SK-N-SH (cell line): ENCODE data around the gene TBXAS1.

Source experiments
- CTCF ChIP-seq: fragments of 200-600 bp; sonication (generic); IDR thresholded peaks from 2 replicates; pipeline ENCODE4 v1.6.1; 2017; ENCODE audit warnings: antibody characterized with exemption, mild to moderate bottlenecking, moderate library complexity
- EP300 ChIP-seq, 2 experiments: IDR thresholded peaks; 2 replicates each; pipeline versions ENCODE4 v1.4.0 to v1.6.1; 2012; ENCODE audit warnings: borderline replicate concordance in 1 of 2, low read depth in 1 of 2, low read length in 1 of 2
- EZH2phosphoT487 ChIP-seq: fragments of 200-600 bp; sonication (generic); IDR thresholded peaks from 2 replicates; pipeline ENCODE4 v1.6.1; 2017; ENCODE audit warnings: low read depth, mixed run types, mild to moderate bottlenecking, antibody characterized with exemption, moderate library complexity, borderline replicate concordance
- FOXM1 ChIP-seq: IDR thresholded peaks from 2 replicates; pipeline ENCODE4 v1.4.0; 2012; ENCODE audit warnings: low read depth, mild to moderate bottlenecking
- GABPA ChIP-seq: IDR thresholded peaks from 2 replicates; pipeline ENCODE4 v1.4.0; 2012; ENCODE audit warnings: low read depth, mild to moderate bottlenecking
- MXI1 ChIP-seq: IDR thresholded peaks from 2 replicates; pipeline ENCODE4 v1.6.1; 2012; ENCODE audit warnings: mild to moderate bottlenecking, low read depth, low read length, improper control_type of control experiment
- TAF1 ChIP-seq: IDR thresholded peaks from 2 replicates; pipeline ENCODE4 v1.6.1; 2012; ENCODE audit warnings: low read depth, mild to moderate bottlenecking, low read length, moderate library complexity, borderline replicate concordance
- USF2 ChIP-seq: fragments of 150-350 bp; IDR thresholded peaks from 2 replicates; pipeline ENCODE4 v1.6.1; 2017; ENCODE audit warnings: antibody characterized with exemption, low read length, low read depth, borderline replicate concordance
- YY1 ChIP-seq: IDR thresholded peaks from 2 replicates; pipeline ENCODE4 v1.4.0; 2012; ENCODE audit warnings: low read depth, mild to moderate bottlenecking

- TF ChIP-seq FOXM1 (no peak), CTCF (no peak), EP300 (IDR thresholded peaks at IDR 0.05; ENCODE audit: borderline replicate concordance in 1 of 2, low read depth in 1 of 2, low read length in 1 of 2) (no peak), YY1 (no peak), TAF1 (no peak), USF2 (no peak), MXI1 (no peak), EZH2phosphoT487 (no peak), GABPA (no peak)
Observed at GRCh38 chr7:139990142-139990535, 161.1 kb downstream of the TBXAS1 start.
